ENCODE measurements around the gene P3H3.
"Not testable (repeated sequence)": the region's sequence is repeated elsewhere in the genome, so short reads cannot be mapped to it uniquely, and the experiment has no call there.

P3H3 gene

GRCh38 chr12:6866920-6867412 lies 38.8 kb downstream of the P3H3 start:
- DNase-seq (ENCODE audit: low read depth), result no peak

- DNase-seq (ENCODE audit: low read depth), result peak; percentile 54
These were observed 39.4 kb downstream of the P3H3 start, which contains the start of gene TPI1 for GRCh38 chr12:6867413-6868210. TPI1 (plus strand) TSS chr12:6867531; CDS start chr12:6867567, 36 bp downstream.

GRCh38 chr12:6868211-6869048 lies 40.2 kb downstream of the P3H3 start:
- no peak for DNase-seq (ENCODE audit: low read depth)

- DNase-seq (ENCODE audit: low read depth), result no peak
These were observed 41.1 kb downstream of the P3H3 start for GRCh38 chr12:6869049-6870021.

DNA sequence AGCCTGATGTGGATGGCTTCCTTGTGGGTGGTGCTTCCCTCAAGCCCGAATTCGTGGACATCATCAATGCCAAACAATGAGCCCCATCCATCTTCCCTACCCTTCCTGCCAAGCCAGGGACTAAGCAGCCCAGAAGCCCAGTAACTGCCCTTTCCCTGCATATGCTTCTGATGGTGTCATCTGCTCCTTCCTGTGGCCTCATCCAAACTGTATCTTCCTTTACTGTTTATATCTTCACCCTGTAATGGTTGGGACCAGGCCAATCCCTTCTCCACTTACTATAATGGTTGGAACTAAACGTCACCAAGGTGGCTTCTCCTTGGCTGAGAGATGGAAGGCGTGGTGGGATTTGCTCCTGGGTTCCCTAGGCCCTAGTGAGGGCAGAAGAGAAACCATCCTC lies 42.1 kb downstream of the P3H3 start:
- DNase-seq (ENCODE audit: low read depth), result not testable (repeated sequence)

GRCh38 chr12:6871052-6871957 lies 43.1 kb downstream of the P3H3 start:
- no peak for DNase-seq (ENCODE audit: low read depth)

DNA sequence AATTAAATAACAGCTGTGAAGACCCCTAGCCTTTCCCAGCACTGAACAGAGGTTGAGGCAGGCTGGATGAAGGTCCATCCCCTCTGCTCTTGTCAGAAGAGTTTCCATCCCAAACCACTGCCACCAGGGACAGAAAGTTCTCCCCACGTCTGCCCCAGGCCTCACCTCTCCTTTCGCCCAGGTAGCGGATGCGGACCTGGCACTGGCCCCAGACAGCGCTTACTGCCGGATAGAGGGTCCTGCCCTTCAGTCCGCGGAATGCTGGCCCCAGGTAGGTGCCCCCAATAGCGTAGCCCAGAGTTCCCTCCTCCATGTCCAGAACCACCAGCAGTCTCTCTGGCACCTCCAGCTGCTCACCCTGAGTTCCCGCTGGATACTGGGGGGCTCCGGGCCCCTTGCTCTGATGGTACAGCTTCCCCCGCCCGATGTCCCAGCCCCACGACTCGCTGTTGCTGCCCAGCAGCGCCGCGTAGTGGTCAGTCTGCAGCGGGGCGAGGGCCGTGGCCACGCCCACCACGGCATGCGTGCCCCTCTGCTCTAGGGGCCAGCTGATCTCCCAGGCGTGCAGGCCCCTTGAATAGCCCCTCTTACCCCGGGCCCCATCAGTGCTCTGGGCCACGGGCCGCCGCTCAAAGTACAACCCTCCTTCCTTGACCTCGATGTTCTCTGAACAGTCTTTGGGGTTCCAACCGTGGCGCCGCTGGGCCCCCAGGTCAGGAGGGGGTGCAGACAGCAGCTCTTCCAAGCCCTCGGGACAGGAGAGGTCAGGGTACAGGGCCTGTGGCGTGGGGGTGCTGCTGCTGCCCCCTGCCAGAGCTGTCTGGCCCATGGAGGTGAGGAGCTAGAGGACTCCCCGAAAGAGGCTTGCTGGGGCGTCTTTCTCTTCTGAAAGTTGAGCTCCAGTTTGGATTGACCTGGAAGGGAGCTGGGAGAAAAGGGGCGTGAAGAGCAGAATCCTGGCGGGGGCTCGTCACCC lies 44.2 kb downstream of the P3H3 start:
- no peak for DNase-seq (ENCODE audit: low read depth)

DNA sequence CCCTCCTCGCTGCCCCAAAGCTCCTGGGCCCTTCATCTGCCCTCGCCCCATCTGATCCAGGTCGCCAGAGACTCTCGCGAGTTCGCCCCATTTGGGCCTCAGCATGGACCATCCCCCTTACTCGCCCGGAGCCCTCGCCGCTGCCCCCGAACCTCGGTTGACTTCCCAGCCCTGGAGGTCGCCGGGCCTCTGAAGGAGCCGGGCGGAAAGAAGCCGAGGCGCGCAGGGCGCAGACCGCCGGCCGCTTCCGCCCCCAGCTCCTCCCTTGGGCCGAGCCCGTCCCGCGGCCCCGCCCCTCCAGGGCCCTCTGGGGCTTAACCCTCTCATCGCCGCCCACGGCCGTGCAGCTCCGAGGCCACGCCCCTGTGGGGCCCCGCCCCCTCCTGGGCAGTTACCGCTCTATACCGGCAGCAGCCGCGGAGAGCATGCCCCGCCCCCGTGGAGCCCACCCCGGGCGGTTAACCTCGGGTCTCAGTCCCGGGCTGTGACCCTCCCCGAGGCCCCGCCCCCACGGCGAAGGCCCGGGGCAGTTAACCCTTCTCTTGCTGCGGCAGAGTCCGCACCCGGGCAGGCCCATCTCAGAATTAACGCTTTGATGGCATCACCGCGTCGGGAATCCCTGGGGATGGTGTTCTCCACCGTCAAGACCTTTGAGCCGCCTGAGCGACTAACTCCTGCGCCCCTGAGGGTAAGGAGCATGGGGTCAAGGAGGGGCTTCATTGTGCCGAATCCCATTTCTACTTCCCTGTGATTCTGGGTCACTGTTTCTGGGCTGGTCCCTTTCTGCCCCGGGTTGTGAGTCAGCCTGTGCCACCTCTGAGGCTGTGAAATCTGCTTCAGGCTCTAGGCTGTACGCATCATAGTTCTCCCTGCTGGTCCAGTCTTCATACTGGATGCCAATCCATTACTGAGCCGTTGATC lies 45.1 kb downstream of the P3H3 start, which contains the start of gene SPSB2:
SPSB2 (minus strand) TSS at position 210 of the 921 bp plus-strand sequence. CDS start 402 bp downstream, outside the sequence.
- DNase-seq (ENCODE audit: low read depth), result peak; percentile 93

DNA sequence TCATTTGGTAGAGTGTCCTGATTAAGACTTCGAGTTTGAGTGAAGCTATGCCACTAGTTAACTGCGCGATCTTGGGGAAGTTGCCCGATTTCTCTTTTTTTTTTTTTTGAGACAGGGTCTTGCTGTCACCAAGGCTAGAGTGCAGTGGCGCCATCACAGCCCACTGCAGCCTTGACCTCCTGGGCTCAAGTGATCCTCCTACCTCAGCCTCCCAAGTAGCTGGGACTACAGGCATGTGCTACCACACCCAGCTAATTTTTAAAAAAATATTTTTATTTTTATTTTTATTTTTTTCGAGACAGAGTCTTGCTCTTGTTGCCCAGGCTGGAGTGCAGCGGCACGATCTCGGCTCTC lies 45.8 kb downstream of the P3H3 start:
- not testable (repeated sequence) for DNase-seq (ENCODE audit: low read depth)

- DNase-seq (ENCODE audit: low read depth), result not testable (repeated sequence)
These were observed 51.6 kb downstream of the P3H3 start for GRCh38 chr12:6879824-6880223.

DNA sequence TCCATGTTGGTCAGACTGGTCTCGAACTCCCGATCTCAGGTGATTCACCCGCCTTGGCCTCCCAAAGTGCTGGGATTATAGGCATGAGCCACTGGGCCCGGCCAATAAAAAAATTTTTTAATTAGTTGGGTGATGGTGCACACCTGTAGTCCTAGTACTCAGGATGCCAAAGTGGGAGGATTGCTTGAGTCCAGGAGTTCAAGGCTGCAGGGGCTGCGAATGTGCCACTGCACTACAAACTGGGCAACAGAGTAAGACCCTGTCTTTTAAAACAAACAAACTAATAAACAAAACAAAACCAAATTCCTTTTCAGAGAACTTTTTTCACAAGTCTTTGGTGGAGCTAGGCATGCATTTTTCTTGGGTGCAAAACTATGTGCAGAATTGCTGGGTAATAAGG lies 55.0 kb downstream of the P3H3 start:
- DNase-seq (ENCODE audit: low read depth), result no peak

DNA sequence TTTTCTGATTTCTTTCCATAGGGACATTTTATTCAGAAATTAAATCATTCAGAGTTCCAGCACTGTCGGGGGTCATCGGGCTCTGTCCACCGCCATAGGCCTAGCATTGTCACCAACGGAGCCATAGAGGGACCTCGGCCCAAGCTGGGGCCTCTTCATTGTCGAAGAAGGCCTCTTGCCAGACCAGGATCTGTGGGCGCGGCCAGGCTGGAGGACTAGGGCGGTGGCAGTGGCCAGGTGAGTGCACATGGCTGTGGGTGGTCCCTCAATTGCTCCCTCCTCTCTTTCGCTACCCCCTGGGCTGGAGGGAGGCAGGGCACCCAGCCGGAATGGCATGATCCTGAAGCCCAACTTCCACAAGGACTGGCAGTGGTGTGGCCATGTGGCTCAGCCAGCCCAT lies 55.5 kb downstream of the P3H3 start:
- no peak for DNase-seq (ENCODE audit: low read depth)

GRCh38 chr12:6884539-6884938 lies 56.3 kb downstream of the P3H3 start:
- DNase-seq (ENCODE audit: low read depth), result no peak

GRCh38 chr12:6886206-6886999 lies 58.2 kb downstream of the P3H3 start:
- DNase-seq (ENCODE audit: low read depth), result not testable (repeated sequence)

DNA sequence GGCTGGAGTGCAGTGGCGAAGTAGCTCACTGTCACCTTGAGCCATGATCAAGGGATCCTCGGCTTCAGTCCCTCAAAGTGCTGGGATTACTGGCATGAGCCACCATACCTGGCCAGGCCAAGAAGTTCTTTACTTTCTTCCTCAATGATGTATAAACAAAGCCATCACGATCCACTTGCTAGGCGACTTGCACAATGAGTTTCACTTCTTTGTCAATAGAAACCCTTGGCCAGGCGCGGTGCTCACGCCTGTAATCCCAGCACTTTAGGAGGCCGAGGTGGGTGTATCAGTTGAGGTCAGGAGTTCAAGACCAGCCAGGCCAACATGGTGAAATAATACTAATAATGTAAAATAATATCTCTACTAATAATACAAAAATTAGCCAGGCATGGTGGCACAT lies 59.3 kb downstream of the P3H3 start:
- no peak for DNase-seq (ENCODE audit: low read depth)

DNA sequence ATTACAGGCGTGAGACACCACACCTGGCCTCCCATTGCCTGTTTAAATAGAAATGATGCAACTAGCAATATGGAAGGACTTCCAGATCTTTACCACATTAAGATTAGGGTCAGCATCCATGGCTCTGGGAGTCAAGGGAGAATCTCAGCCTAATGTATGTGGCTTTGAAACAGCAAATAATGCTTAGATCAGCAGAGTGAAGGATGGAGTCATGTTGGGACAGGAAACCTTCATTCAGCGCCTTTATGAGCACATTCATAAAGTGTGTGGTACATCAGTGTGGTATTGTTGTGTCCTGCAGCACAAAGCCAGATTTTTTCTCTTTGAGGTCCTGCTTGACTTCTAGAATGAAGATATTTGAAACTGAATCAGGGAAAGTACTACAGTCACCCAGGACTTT lies 60.2 kb downstream of the P3H3 start:
- DNase-seq (ENCODE audit: low read depth), result no peak

DNA sequence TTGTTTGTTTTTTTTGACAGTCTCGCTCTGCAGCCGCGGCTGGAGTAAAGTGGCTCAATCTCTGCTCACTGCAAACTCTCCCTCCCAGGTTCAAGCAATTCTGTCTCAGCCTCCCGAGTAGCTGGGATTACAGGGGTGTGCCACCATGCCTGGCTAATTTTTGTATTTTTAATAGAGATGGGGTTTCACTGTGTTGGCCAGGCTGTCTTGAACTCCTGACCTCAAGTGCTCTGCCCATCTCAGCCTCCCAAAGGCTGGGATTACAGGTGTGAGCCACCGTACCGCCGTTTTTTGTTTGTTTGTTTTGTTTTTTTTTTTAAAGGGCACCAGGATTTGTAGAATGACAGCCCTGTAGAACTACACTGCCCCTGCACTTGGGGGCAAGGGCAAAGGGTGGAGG lies 60.6 kb downstream of the P3H3 start:
- not testable (repeated sequence) for DNase-seq (ENCODE audit: low read depth)

Measured in stromal cell of bone marrow (primary cell).